Transverse colon (tissue), 4 donors: Measurements from ENCODE around the gene MSANTD2.

Experiments used
- CTCF ChIP-seq, 5 experiments: fragments of 200-600 bp in 3 of 5; fragments of 450-650 bp in 2 of 5; sonication (generic) in 3 of 5; IDR thresholded peaks; 1 replicate in 2 of 5; 2 replicates in 3 of 5; pipeline ENCODE4 v1.5.1; 2016 to 2017; ENCODE audit warnings: antibody characterized with exemption in 5 of 5, inconsistent platforms in 3 of 5, mild to moderate bottlenecking in 2 of 5, moderate library complexity in 1 of 5
- EP300 ChIP-seq: sonication (generic); formaldehyde crosslinking; IDR thresholded peaks from one replicate; pipeline ENCODE4 v1.6.1; 2017; ENCODE audit warnings: antibody characterized with exemption, low read depth
- POLR2A ChIP-seq: fragments of 450-650 bp; IDR thresholded peaks from one replicate; pipeline ENCODE4 v1.6.1; 2016; ENCODE audit warnings: antibody characterized with exemption, mild to moderate bottlenecking, moderate library complexity
- POLR2AphosphoS5 ChIP-seq, 3 donors: sonication (generic); formaldehyde crosslinking; IDR thresholded peaks; one replicate each; pipeline ENCODE4 v1.6.1; 2016; ENCODE audit warnings: antibody characterized with exemption in 3 of 3

GRCh38 chr11:124748481-124749343 is 51.5 kb downstream of the MSANTD2 start:
- TF ChIP-seq CTCF (IDR thresholded peaks at IDR 0.05) (no peak), POLR2AphosphoS5 (IDR thresholded peaks at IDR 0.05) (no peak), POLR2A (no peak), EP300 (no peak)
